Measurements from ENCODE around the gene BDH1.

DNA sequence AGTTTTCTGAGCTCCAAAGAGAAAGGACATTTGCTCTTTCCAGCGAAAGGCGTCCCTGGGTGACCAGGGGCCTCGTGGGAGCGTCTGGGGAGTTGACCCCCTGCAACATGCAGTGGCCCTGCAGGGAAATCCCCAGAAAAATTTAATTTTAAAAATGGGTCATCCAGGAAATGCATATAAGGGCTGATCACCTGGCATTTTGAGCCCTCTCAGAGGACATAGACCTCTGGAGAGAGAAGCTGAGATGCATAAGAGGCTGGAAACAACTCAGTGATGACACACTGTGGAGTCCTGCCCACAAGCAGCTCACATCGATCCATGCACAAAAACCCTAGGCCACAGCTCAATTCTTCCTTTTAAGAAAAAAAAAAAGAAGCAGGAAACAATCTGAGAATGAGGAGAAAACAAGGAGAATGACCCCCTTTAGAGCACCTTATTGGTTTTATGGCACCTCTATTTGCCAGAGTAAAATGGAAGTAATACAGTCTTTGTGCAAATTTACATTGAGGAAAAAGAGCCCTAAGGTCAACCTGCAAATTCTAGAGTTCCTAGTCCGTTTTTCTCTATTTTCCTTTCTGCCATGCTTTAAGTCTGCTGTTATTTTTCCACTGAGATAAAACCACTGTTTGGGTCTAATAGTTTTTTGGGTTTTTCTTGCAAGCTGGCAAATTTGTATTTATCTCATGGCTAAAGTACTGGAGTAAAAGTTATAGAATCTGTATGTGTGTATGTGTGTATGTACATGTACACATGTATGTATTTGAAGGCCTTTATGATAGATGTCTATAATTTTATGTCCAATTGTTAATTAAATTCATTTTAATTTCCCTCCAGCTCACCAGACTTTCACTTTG lies 6.9 kb upstream of the BDH1 start:
- TF ChIP-seq, protein P1, sequence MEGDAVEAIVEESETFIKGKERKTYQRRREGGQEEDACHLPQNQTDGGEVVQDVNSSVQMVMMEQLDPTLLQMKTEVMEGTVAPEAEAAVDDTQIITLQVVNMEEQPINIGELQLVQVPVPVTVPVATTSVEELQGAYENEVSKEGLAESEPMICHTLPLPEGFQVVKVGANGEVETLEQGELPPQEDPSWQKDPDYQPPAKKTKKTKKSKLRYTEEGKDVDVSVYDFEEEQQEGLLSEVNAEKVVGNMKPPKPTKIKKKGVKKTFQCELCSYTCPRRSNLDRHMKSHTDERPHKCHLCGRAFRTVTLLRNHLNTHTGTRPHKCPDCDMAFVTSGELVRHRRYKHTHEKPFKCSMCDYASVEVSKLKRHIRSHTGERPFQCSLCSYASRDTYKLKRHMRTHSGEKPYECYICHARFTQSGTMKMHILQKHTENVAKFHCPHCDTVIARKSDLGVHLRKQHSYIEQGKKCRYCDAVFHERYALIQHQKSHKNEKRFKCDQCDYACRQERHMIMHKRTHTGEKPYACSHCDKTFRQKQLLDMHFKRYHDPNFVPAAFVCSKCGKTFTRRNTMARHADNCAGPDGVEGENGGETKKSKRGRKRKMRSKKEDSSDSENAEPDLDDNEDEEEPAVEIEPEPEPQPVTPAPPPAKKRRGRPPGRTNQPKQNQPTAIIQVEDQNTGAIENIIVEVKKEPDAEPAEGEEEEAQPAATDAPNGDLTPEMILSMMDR (IDR thresholded peaks at IDR 0.05; ENCODE audit: insufficient read depth, low read depth, low read length), result no peak
- TF ChIP-seq EZH2 (IDR thresholded peaks at IDR 0.05; ENCODE audit: insufficient read depth, low read length), result no peak

All from astrocyte (in vitro differentiated cells and primary cell).